HuH-7.5 (cell line): ENCODE results near the gene MYH2.
"Not testable (repeated sequence)": the region's sequence is repeated elsewhere in the genome, so short reads cannot be mapped to it uniquely, and the experiment has no call there.

Experiments used
- DNase-seq: peaks from one replicate; pipeline ENCODE4 v3.0.0; 2011; ENCODE audit warnings: low spot score

MYH2 gene

GRCh38 chr17:10549096-10549842, at the start of gene MYH2:
Gene MYH2 (minus strand): TSS chr17:10549658. CDS start chr17:10547920, 1,738 bp downstream.
- DNase-seq, result no peak

- no peak for DNase-seq
Observed at GRCh38 chr17:10598621-10599020, 49.2 kb upstream of the MYH2 start.

GRCh38 chr17:10589553-10590145, 40.2 kb upstream of the MYH2 start:
- DNase-seq, result no peak

- no peak for DNase-seq
Observed at GRCh38 chr17:10585529-10585928, 36.1 kb upstream of the MYH2 start.

GRCh38 chr17:10583834-10584233, 34.4 kb upstream of the MYH2 start:
- DNase-seq, result no peak

- DNase-seq, result no peak
Observed at GRCh38 chr17:10579270-10579669, 29.8 kb upstream of the MYH2 start.

- no peak for DNase-seq
Observed at GRCh38 chr17:10574324-10574723, 24.9 kb upstream of the MYH2 start.

- DNase-seq, result no peak
Observed at GRCh38 chr17:10563991-10564660, 14.7 kb upstream of the MYH2 start.

GRCh38 chr17:10558049-10558448, 8.6 kb upstream of the MYH2 start:
- no peak for DNase-seq

- DNase-seq, result no peak
Observed at GRCh38 chr17:10557422-10557821, 8.0 kb upstream of the MYH2 start.

- no peak for DNase-seq
Observed at GRCh38 chr17:10556301-10557005, 7.0 kb upstream of the MYH2 start.

GRCh38 chr17:10550014-10550413, 556 bp upstream of the MYH2 start:
- DNase-seq, result no peak

GRCh38 chr17:10547351-10547750, 2.1 kb downstream of the MYH2 start:
- DNase-seq, result no peak

GRCh38 chr17:10543486-10543885, 6.0 kb downstream of the MYH2 start:
- not testable (repeated sequence) for DNase-seq

- DNase-seq, result not testable (repeated sequence)
Observed at GRCh38 chr17:10541179-10541578, 8.3 kb downstream of the MYH2 start.

GRCh38 chr17:10532026-10532425, 17.4 kb downstream of the MYH2 start:
- DNase-seq, result no peak

- DNase-seq, result no peak
Observed at GRCh38 chr17:10527419-10527818, 22.0 kb downstream of the MYH2 start.

GRCh38 chr17:10526517-10526916, 22.9 kb downstream of the MYH2 start:
- DNase-seq, result no peak

GRCh38 chr17:10523064-10523463, 26.4 kb downstream of the MYH2 start:
- no peak for DNase-seq

- DNase-seq, result no peak
Observed at GRCh38 chr17:10521949-10522348, 27.5 kb downstream of the MYH2 start.

- DNase-seq, result no peak
Observed at GRCh38 chr17:10518271-10519037, 31.0 kb downstream of the MYH2 start, which contains the start of gene MYH1. Gene MYH1 (minus strand): TSS chr17:10518542. CDS start chr17:10516642, 1,900 bp downstream.

GRCh38 chr17:10516638-10517037, 32.8 kb downstream of the MYH2 start:
- DNase-seq, result no peak
